Naive thymus-derived CD4-positive, alpha-beta T cell (primary cell): ENCODE measurements around the gene SYCE1. TPM values are rescaled to one million over a fixed set of nuclear protein-coding genes. Genes with fewer than 3 reads are reported as not detected.

ENCODE experiments used
- ATAC-seq: fragments of 150-1000 bp; cut with Tn5 transposase; 2 replicates; pipeline ENCODE4 v1.10.0; 2021; ENCODE audit warnings: mild to moderate bottlenecking, moderate library complexity
- CTCF ChIA-PET: fragments of 350-600 bp; sonication (Branson Sonifier 250); formaldehyde crosslinking; loops from one replicate; lab custom pipeline; 2021; ENCODE audit warnings: antibody characterized with exemption; lab: Charles Lee
- POLR2A ChIA-PET: fragments of 350-600 bp; sonication (Branson Sonifier 250); formaldehyde crosslinking; loops from one replicate; lab custom pipeline; 2021; ENCODE audit warnings: antibody characterized with exemption, inconsistent platforms; lab: Charles Lee
- DNase-seq, 9 donors: peaks; one replicate each; pipeline versions ENCODE4 v3.0.0 to v3.0.0-alpha.2; 2020 to 2022; ENCODE audit warnings: mixed read lengths in 1 of 9
- H3K27ac ChIP-seq: one replicate; pipeline ENCODE4 v1.7.0; 2013; ENCODE audit warnings: mild to moderate bottlenecking, low read depth, low read length, moderate library complexity
- H3K27me3 ChIP-seq, 2 donors: one replicate each; pipeline ENCODE4 v1.7.0; 2013; ENCODE audit warnings: low read length in 2 of 2, mild to moderate bottlenecking in 2 of 2, moderate library complexity in 2 of 2; ENCODE audit not compliant: control insufficient read depth in 2 of 2, insufficient read depth in 2 of 2
- H3K36me3 ChIP-seq, 3 experiments: 1 replicate in 2 of 3; 2 replicates in 1 of 3; pipeline ENCODE4 v1.7.0; 2013; ENCODE audit warnings: low read length in 3 of 3, mild to moderate bottlenecking in 3 of 3, moderate library complexity in 1 of 3; ENCODE audit not compliant: insufficient read depth in 3 of 3, control insufficient read depth in 2 of 3
- H3K4me1 ChIP-seq, 2 donors: one replicate each; pipeline ENCODE4 v1.7.0; 2013; ENCODE audit warnings: low read length in 2 of 2, mild to moderate bottlenecking in 2 of 2, moderate library complexity in 1 of 2; ENCODE audit not compliant: control insufficient read depth in 2 of 2, insufficient read depth in 2 of 2
- H3K4me3 ChIP-seq: 2 replicates; pipeline ENCODE4 v1.7.0; 2013; ENCODE audit warnings: mild to moderate bottlenecking, low read length
- H3K9me3 ChIP-seq, 3 experiments: 1 replicate in 2 of 3; 2 replicates in 1 of 3; pipeline ENCODE4 v1.7.0; 2013; ENCODE audit warnings: low read length in 3 of 3; ENCODE audit not compliant: control insufficient read depth in 2 of 3
- H3K27ac Mint-ChIP-seq, 9 donors: one replicate each; pipeline ENCODE4 v1.8.0; 2020 to 2022; ENCODE audit warnings: mixed read lengths in 9 of 9, mild to moderate bottlenecking in 8 of 9, moderate library complexity in 5 of 9, inconsistent platforms in 2 of 9
- H3K27me3 Mint-ChIP-seq, 5 donors: one replicate each; pipeline ENCODE4 v1.8.0; 2021 to 2022; ENCODE audit warnings: mixed read lengths in 5 of 5, mild to moderate bottlenecking in 1 of 5
- H3K36me3 Mint-ChIP-seq, 5 donors: one replicate each; pipeline ENCODE4 v1.8.0; 2020 to 2022; ENCODE audit warnings: mixed read lengths in 5 of 5, mild to moderate bottlenecking in 3 of 5, inconsistent platforms in 1 of 5
- H3K4me1 Mint-ChIP-seq, 7 donors: one replicate each; pipeline ENCODE4 v1.8.0; 2020 to 2022; ENCODE audit warnings: mixed read lengths in 7 of 7, mild to moderate bottlenecking in 3 of 7, inconsistent platforms in 1 of 7
- H3K4me3 Mint-ChIP-seq, 10 donors: one replicate each; pipeline ENCODE4 v1.8.0; 2020 to 2022; ENCODE audit warnings: mild to moderate bottlenecking in 10 of 10, mixed read lengths in 10 of 10, moderate library complexity in 6 of 10, inconsistent platforms in 2 of 10
- H3K9me3 Mint-ChIP-seq, 11 donors: one replicate each; pipeline ENCODE4 v1.8.0; 2020 to 2022; ENCODE audit warnings: mixed read lengths in 11 of 11, mild to moderate bottlenecking in 4 of 11, inconsistent platforms in 1 of 11, moderate library complexity in 1 of 11
- intact Hi-C, 2 donors: fragments of 100-400 bp; cut with micrococcal nuclease; formaldehyde crosslinking; loops; one replicate each; pipeline ENCODE4 v1.15.1; 2023
- polyA plus RNA-seq, 2 donors: library from polyadenylated mRNA; unstranded; fragments of 300-500 nt; fragmentation: Illumina TruSeq; gene quantifications; one replicate each; pipeline ENCODE4 v1.2.3, GENCODE V29; 2021
- total RNA-seq, 6 experiments: library from RNA in 5 of 6; stranded (reverse) in 5 of 6; gene quantifications; 1 replicate in 5 of 6; 2 replicates in 1 of 6; pipeline ENCODE4 v1.2.3 and lab custom pipeline; 2021 to 2026

SYCE1 gene
- total and polyA plus RNA-seq, 7 experiments from 2014 or later = 0.22 to 0.61 (median 0.32) TPM; not detected in 3

- ChIA-PET POLR2A (no interaction called here), CTCF (no interaction called here)
- H3K4me1 Mint-ChIP-seq = no peaks in the 10 kb centered on the region
- Histone ChIP-seq H3K36me3 (no peaks in the 10 kb centered on the region), H3K4me1 (no peaks in the 10 kb centered on the region), H3K9me3 (no peaks in the 10 kb centered on the region), H3K27me3 (no peaks in the 10 kb centered on the region), H3K4me3 (no peak overlapping the region), H3K27ac (no peak overlapping the region)
- no peak for DNase-seq
- H3K36me3 Mint-ChIP-seq = peaks cover 0 to 17% (median 12%) of the 10 kb centered on the region in 5 donors
- H3K27ac Mint-ChIP-seq = no peak overlapping the region
- intact Hi-C loops = no loop called here
- ATAC-seq = no peak
- peaks cover 10 to 43% (median 26%) of the 10 kb centered on the region in 5 donors for H3K27me3 Mint-ChIP-seq
- peaks cover 5 to 25% (median 14%) of the 10 kb centered on the region in 11 donors for H3K9me3 Mint-ChIP-seq
- H3K4me3 Mint-ChIP-seq = no peak overlapping the region
Observed at GRCh38 chr10:133509700-133510099, 55.7 kb downstream of the SYCE1 start.

Other genes starting within 250 kb of the SYCE1 start
- gene CALY, start 228.7 kb downstream of the SYCE1 start, total RNA-seq = 1 to 10 TPM in 4 of 5 experiments, not detected in 1; 1.5 to 5.1 (median 3.4) TPM
- under 1 TPM; 0.33 to 0.91 TPM for gene CALY, start 228.7 kb downstream of the SYCE1 start, polyA plus RNA-seq
- not detected for gene PRAP1, start 218.2 kb downstream of the SYCE1 start, total RNA-seq
- not detected for gene PRAP1, start 218.2 kb downstream of the SYCE1 start, polyA plus RNA-seq
- gene FUOM, start 207.6 kb downstream of the SYCE1 start, total RNA-seq = 10 to 100 TPM; 11.2 to 24.6 (median 16.9) TPM
- 10 to 100 TPM; 21.9 to 22.9 TPM for gene FUOM, start 207.6 kb downstream of the SYCE1 start, polyA plus RNA-seq
- gene ECHS1, start 192.2 kb downstream of the SYCE1 start, total RNA-seq = 10 to 100 TPM; 17.5 to 39.8 (median 28.9) TPM
- gene ECHS1, start 192.2 kb downstream of the SYCE1 start, polyA plus RNA-seq = 100 to 1,000 TPM in 1 of 2 donors, 10 to 100 TPM in 1; 81.9 to 104 TPM
- gene PAOX, start 186.3 kb downstream of the SYCE1 start, total RNA-seq = 1 to 10 TPM; 1.6 to 9.8 (median 7.7) TPM
- gene PAOX, start 186.3 kb downstream of the SYCE1 start, polyA plus RNA-seq = 1 to 10 TPM; 6.1 to 8.7 TPM
- gene MTG1, start 171.4 kb downstream of the SYCE1 start, total RNA-seq = 10 to 100 TPM; 51.0 to 67.1 (median 57.2) TPM
- gene MTG1, start 171.4 kb downstream of the SYCE1 start, polyA plus RNA-seq = 10 to 100 TPM; 25.6 to 40.7 TPM
- not detected for gene SPRN, start 141.0 kb downstream of the SYCE1 start, total RNA-seq
- under 1 TPM; 0.10 to 0.34 TPM for gene SPRN, start 141.0 kb downstream of the SYCE1 start, polyA plus RNA-seq
- 1 to 10 TPM; 2.3 to 8.6 (median 4.5) TPM for gene SCART1, start 111.6 kb downstream of the SYCE1 start, total RNA-seq
- gene SCART1, start 111.6 kb downstream of the SYCE1 start, polyA plus RNA-seq = under 1 TPM in 1 of 2 donors, not detected in 1; 0.03 TPM
- 1 to 10 TPM in 4 of 5 experiments, under 1 TPM in 1; 0.19 to 2.2 (median 1.7) TPM for gene CYP2E1, start 38.2 kb downstream of the SYCE1 start, total RNA-seq
- gene CYP2E1, start 38.2 kb downstream of the SYCE1 start, polyA plus RNA-seq = not detected
- gene FRG2B, start 61.2 kb upstream of the SYCE1 start, total RNA-seq = not detected
- not detected for gene FRG2B, start 61.2 kb upstream of the SYCE1 start, polyA plus RNA-seq